Activated CD4-positive, alpha-beta T cell treated with anti-CD3 and anti-CD28 coated beads for 24 hours (primary cell): ENCODE measurements around the gene PTPN1.
"Not testable (repeated sequence)": the region's sequence is repeated elsewhere in the genome, so short reads cannot be mapped to it uniquely, and the experiment has no call there.

ENCODE experiments used
- DNase-seq, 2 donors: peaks; one replicate each; pipeline ENCODE4 v3.0.0-alpha.2; 2020; ENCODE audit warnings: low read depth in 2 of 2

Gene PTPN1

DNA sequence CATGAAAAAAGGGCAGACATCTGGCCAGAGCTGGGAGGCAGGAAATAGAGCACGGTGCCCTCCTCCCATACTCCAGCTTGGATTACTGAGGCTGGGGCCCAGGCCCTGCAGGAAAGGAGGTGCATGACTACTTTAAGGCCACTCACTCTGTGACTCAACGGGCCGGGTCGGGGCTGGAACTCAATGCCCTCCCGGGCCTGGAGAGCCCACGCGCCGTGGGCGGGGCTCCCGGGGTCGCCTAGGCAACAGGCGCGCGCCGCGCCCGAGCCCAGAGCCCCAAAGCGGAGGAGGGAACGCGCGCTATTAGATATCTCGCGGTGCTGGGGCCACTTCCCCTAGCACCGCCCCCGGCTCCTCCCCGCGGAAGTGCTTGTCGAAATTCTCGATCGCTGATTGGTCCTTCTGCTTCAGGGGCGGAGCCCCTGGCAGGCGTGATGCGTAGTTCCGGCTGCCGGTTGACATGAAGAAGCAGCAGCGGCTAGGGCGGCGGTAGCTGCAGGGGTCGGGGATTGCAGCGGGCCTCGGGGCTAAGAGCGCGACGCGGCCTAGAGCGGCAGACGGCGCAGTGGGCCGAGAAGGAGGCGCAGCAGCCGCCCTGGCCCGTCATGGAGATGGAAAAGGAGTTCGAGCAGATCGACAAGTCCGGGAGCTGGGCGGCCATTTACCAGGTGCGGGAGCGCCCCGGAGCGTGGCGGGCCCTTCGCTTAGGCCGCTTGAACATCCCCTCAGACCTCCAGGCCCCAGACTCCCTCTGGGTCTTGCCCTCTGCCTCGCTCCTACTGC lies at the start of gene PTPN1:
Gene PTPN1, plus strand, starts transcription at position 461 of the 783 bp plus-strand sequence. Its CDS starts 145 bp downstream, at position 606.
- peak; percentile 97 to 98 for DNase-seq

DNA sequence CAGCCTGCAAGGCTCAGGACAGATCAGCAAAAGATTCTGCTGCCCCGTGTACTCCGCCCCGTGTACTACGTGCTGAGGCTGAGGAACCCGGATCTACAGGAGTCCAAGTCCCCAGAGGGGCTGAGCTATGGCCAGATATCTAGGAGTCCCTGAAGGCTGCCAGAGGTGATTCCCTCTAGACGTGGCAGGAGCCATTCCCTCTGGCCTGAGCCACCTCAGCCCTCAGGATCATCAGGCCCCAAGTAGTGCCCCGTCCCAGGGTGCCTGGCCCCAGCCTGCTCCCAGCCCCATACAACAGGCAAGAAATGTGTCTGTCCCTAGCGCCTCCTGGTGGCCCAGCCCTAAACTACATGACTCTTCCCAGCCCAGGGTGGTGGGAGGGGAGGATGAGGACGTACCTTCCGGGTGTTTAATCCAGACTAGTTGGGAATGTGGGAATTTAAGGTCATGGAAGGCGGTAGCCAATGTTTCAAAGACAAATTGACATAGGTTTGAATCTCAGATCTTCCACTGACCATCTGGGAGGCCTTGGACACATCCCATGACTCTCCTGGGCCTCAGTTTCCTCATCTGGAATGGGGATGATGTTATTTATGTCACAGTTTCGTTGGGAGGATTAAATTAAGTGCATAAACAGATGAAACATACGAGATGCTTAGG lies 49.4 kb upstream of the PTPN1 start:
- DNase-seq, result peak; percentile 77 to 84

DNA sequence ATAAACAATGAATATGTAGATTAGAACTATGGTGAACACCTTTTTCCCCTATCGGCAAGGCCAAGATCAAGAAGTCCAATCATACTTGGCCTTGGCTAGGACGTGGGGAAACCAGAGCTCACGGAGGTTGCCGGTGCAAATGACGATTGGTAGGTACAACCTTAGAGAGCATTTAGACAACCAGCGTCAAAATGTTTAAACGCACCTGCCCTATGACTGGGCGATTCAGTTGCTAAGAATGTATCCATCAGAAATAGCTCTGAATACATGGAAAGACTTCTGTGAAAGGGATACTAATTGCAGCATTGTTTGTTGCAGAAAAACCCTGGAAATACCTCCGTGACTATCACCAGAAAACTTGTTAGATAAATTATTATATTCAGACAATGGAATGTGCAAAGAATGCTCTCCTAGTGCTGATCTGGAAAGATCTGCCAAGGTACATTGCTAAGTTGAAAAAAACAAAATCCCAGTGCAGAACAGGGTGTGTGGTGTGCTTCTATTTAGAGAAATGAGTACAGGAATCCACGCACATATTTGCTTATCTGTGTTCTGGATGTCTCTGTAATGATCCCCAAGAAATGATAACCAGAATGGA lies 48.0 kb upstream of the PTPN1 start:
- no peak for DNase-seq

DNA sequence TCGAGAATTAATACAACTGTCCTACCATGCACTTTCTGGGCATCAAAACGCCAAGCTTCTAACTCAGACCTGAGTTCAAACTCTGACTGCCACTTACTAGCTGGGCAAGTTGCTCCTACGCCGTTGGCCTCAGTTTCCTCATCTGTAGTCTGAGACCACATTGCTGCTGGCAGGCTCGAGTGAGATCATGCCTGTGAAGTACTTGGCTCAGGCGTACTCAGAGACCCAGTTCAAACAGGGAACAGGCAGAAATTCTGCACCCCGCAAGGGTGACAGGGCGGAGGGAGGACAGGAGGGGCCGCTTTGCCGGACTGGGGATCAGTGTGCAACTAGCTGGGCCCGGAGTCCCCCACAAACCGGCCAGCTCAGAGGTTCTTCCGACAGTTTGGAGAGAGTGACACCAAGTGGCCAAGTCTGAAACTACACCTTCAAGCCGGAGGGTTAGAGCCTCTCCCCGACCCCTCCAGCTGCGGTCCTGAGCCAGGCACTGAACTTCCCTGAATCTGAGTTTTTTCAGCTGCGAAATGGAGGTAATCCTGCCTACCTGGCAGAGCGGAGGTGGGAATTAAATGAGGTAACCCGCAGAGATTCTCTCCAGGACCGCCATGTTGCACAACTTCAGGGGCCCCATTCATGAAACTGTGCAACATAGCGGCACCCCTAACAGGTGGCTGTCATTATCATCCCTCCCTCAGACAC lies 46.0 kb upstream of the PTPN1 start:
- DNase-seq, result peak in 1 of 2 donors; percentile 33

- DNase-seq, result no peak
These were observed 45.2 kb upstream of the PTPN1 start for GRCh38 chr20:50464725-50465650.

DNA sequence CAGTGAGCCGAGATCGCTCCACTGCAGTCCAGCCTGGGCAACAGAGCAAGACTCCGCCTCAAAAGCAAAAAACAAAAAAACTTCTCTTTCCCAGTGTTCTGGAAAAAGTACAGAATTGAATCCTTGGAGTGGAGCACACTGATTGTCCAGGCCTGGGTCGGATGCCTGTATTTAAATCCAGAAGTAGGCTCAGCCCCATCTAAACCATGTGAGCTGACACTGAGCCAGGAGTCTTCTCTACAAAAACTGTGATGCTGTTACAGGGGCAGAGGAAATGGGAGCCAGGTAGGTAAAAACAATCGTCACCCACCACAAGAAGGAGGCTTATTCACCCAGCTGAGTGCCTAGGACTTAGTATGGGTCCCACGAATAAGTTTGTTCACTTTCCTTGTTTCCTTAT lies 43.0 kb upstream of the PTPN1 start:
- no peak for DNase-seq

DNA sequence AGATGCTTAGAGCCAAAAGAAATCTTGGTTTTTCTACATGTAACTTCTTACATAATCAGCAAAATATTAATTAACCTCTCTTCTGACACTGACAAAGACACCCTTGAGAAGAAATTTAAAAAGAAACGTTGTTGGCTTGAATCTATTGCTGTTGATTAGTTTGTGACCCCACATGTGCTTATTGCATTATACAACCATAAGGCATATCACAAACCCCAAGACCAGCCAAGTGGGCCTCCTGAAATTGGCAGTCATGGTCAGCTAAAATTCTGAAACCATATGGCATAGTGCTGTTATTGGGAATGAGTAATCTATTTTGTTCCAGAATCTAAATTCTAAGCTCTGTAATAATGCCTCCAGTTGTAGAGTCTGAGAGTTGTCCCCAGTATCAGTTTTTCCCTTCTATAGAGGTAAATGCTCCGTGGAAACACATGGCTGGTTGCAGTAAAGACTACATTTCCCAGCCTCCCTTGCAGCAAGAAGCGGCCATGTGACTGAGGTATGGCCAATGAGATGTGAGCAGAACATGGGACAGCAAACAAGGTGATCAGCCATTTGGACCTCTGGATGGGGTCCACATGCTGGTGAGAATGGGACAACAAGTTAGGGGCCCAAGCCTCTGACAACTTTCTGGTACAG lies 42.3 kb upstream of the PTPN1 start:
- peak in 1 of 2 donors; percentile 24 for DNase-seq

DNA sequence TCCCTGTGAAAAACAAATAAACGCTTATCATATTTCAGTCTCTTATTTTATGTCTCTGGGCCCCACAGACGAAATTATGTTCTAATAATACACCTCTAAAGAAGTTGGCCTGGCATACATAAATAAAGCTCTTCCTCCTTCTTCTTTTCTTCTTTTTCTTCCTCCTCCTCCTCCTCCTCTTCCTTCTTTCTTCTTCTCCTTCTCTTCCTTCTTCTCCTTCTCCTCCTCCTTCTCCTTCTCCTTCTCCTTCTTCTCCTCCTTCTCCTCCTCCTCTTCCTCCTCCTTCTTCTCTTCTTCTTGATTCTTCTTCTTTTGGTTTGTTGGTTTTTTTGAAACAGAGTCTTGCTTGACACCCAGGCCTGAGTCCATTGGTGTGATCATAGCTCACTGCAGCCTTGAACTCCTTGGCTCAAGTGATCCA lies 41.8 kb upstream of the PTPN1 start:
- no peak for DNase-seq

- DNase-seq, result no peak
These were observed 40.9 kb upstream of the PTPN1 start for GRCh38 chr20:50469176-50469723.

DNA sequence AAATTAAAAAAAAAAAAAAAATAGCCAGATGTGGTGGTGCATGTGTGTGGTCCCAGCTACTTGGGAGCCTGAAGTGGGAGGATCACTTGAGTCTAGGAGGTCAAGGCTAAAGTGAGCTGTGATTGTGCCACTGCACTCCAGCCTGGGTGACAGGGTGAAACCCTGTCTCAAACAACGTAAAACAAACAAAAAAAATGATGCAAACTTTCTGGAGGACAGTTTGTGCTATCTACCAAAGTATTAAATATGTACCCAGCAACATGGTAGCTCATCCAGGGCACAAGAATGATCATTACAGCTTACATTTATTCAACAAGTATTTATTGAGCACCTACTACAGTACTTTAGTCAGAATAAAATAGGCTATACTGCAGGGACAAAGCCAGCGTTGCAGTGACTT lies 40.4 kb upstream of the PTPN1 start:
- no peak for DNase-seq

DNA sequence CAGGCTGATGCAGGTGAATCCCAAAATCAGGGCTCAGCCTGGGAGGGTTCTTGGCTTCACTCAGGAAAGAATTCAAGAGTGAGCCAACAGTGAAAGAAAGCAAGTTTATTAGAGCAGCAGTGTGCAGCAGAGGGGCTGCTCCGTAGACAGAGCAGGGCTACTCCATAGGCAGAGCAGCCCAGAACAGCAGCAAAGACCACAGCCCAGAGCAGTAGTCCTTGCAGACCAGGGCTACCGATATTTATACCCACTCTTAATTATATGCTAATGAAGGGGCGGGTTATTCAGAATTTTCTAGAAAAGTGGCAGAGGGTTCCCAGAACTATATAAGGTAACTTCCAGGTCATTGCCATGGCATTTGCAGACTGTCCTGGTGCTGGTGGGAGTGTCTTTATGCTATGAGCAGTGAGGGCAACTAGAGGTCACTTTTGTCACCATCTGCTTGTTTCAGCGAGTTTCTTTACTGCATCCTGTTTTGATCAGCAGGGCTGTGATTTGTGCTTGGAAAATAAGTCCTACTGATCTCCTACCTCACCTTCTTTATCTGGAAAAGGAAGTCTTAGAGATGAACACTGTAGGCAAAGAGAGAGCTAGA lies 39.8 kb upstream of the PTPN1 start:
- DNase-seq, result no peak

GRCh38 chr20:50471231-50471630 lies 39.0 kb upstream of the PTPN1 start:
- DNase-seq, result no peak

DNA sequence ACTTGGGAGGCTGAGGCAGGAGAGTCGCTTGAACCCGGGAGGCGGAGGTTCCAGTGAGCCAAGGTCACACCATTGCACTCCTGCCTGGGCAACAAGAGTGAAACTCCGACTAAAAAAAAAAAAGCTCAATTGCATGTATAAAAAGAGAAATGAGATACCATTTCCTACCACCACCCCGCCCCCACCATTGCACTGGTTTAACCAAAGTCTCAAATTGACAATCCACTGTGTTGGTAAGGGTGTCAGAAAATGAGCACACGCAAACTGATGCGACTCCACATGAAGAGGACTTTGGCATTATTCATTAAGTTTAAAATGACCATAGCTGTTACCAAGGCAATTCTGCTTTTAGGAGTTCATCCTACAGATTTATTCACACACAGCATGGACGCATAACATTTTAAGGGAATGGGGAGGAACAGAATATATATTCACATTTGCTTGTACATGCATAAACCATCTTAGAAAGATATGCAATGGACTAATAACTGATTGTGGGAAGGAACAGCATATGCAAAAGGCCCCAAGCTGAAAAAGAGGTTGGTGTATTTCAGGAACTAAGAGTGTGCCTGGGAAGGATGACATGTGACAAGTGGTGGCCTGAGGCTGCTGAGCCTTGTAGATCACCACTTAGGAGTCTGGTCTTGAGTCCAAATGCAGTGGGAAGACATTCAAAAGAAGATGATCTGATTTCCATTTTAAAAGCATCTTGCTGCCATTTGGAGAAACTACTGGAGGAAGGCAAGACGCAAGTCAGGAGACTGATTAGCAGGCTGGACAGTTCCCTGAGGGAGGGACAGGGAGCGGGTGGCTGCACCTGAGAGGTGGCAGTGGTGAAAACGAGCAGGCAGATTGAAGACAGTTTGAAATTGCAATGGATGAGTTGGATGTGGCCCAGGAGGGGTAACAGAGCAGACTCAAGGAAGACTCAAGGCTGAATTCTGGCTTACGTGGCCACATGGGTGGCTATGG lies 37.2 kb upstream of the PTPN1 start:
- DNase-seq, result no peak

DNA sequence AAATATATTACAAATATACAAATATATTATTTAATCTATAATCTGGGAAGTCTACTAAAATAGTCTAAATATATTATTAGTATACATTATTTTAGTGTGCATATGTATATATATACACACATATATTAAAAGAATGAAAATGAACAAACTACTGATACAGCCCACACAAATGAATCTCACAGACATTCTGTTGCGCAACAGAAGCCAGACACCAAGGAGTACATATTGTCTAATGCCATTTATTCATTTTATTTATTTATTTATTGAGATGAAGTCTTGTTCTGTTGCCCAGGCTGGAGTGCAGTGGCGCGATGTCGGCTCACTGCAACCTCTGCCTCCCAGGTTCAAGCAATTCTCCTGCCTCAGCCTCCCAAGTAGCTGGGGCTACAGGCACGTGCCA lies 35.8 kb upstream of the PTPN1 start:
- not testable (repeated sequence) for DNase-seq

DNA sequence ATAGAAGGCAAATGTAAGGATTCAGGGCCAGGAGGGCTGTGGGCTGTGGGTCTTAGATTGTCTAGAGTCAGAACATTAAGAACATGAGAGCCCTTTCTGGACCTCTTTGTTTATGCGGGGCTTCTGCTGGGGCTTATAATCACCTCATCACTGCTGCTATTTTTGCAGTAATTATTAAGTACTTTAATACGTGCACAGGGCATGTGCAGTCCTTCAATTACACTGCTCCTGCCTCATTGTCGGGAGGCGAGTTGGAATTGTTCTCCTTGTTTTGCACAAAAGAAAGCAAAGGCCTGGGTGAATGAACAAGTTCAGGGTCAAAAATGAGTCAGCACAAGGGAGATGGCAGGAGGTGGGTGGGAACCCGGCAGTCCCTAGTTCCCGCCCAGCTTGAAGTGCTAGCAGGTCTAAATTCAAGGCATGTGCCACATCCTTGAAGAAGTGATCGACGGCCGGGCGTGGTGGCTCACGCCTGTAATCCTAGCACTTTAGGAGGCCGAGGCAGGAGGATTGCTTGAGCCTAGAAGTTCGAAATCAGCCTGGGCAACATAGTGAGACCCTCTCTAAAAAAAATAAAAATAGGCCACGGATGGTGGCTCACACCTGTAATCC lies 34.4 kb upstream of the PTPN1 start:
- DNase-seq, result no peak

- DNase-seq, result no peak
These were observed 32.8 kb upstream of the PTPN1 start for GRCh38 chr20:50477239-50477872.

GRCh38 chr20:50478162-50478990 lies 31.8 kb upstream of the PTPN1 start:
- peak; percentile 56 to 61 for DNase-seq
